ENCODE measurements around the gene DLK2. TPM values are rescaled to one million over a fixed set of nuclear protein-coding genes. Genes with fewer than 3 reads are reported as not detected.

The DLK2 gene
- total RNA-seq, 2 donors from 2014 or later = not detected

- no peak overlapping the region for H3K4me3 ChIP-seq
- WGBS, 2 donors = 91 to 100% methylated on average over 2 to 3 of the region's 3 CpGs
- H3K36me3 ChIP-seq (replicated peaks in 1 of 2; ENCODE audit: insufficient read depth in 1 of 2, low read depth in 2 of 2) = peaks cover 0 to 2% of the 10 kb centered on the region in 2 donors
- ATAC-seq (no peak), DNase-seq (no peak)
- H3K27ac ChIP-seq = no peak overlapping the region
- H3K9me3 ChIP-seq = no peaks in the 10 kb centered on the region
- H3K27me3 ChIP-seq = no peaks in the 10 kb centered on the region
- intact Hi-C loops (cut with DNase I) = no loop called here
- TF ChIP-seq POLR2A (IDR thresholded peaks at IDR 0.05) (no peak), CTCF (IDR thresholded peaks at IDR 0.05) (no peak)
- H3K4me1 ChIP-seq = peaks cover 12% of the 10 kb centered on the region
Observed at GRCh38 chr6:43492673-43493072, 37.3 kb upstream of the DLK2 start.

- H3K27ac ChIP-seq = no peak overlapping the region
- no peaks in the 10 kb centered on the region for H3K27me3 ChIP-seq
- H3K36me3 ChIP-seq (replicated peaks in 1 of 2; ENCODE audit: insufficient read depth in 1 of 2, low read depth in 2 of 2) = no peaks in the 10 kb centered on the region
- peak; percentile 25 for ATAC-seq
- peak in 2 of 4 donors; percentile 52 to 57 for DNase-seq
- H3K4me1 ChIP-seq = peaks cover 12% of the 10 kb centered on the region
- 47 to 53% methylated on average over 4 to 10 of the region's 10 CpGs for WGBS, 2 donors
- intact Hi-C loops (cut with DNase I) = no loop called here
- H3K4me3 ChIP-seq = no peak overlapping the region
- no peaks in the 10 kb centered on the region for H3K9me3 ChIP-seq
- TF ChIP-seq CTCF (IDR thresholded peaks at IDR 0.05) (no peak), POLR2A (IDR thresholded peaks at IDR 0.05) (no peak)
Observed at GRCh38 chr6:43491750-43492661, 36.7 kb upstream of the DLK2 start.

- 80 to 81% methylated on average over 4 to 6 of the region's 6 CpGs for WGBS, 2 donors
Observed at GRCh38 chr6:43490523-43490939, 35.2 kb upstream of the DLK2 start.

GRCh38 chr6:43489277-43490072 is 34.1 kb upstream of the DLK2 start:
- H3K9me3 ChIP-seq = no peaks in the 10 kb centered on the region
- no peak overlapping the region for H3K4me3 ChIP-seq
- no peaks in the 10 kb centered on the region for H3K36me3 ChIP-seq (replicated peaks in 1 of 2; ENCODE audit: insufficient read depth in 1 of 2, low read depth in 2 of 2)
- intact Hi-C loops (cut with DNase I) = no loop called here
- DNase-seq (no peak), ATAC-seq (no peak)
- no peak overlapping the region for H3K27ac ChIP-seq
- H3K4me1 ChIP-seq = peaks cover 12% of the 10 kb centered on the region
- TF ChIP-seq POLR2A (IDR thresholded peaks at IDR 0.05) (no peak), CTCF (IDR thresholded peaks at IDR 0.05) (no peak)
- WGBS, 2 donors = 94 to 95% methylated on average over 7 to 12 of the region's 12 CpGs
- no peaks in the 10 kb centered on the region for H3K27me3 ChIP-seq

More at GRCh38 chr6:43490523-43490939, 35.2 kb upstream of the DLK2 start:
- TF ChIP-seq POLR2A (IDR thresholded peaks at IDR 0.05) (no peak), CTCF (IDR thresholded peaks at IDR 0.05) (no peak)
- no peaks in the 10 kb centered on the region for H3K9me3 ChIP-seq
- no peak overlapping the region for H3K4me3 ChIP-seq
- no peak overlapping the region for H3K27ac ChIP-seq
- no peaks in the 10 kb centered on the region for H3K36me3 ChIP-seq (replicated peaks in 1 of 2; ENCODE audit: insufficient read depth in 1 of 2, low read depth in 2 of 2)
- intact Hi-C loops (cut with DNase I) = no loop called here
- peaks cover 12% of the 10 kb centered on the region for H3K4me1 ChIP-seq
- no peak for ATAC-seq
- DNase-seq = no peak
- H3K27me3 ChIP-seq = no peaks in the 10 kb centered on the region

Measured in body of pancreas (tissue), 4 donors.